Breast epithelium (tissue), 4 donors: ENCODE measurements around the gene SPSB1. TPM values are rescaled to one million over a fixed set of nuclear protein-coding genes. Genes with fewer than 3 reads are reported as not detected.

Experiments used
- DNase-seq, 2 donors: peaks; one replicate each; pipeline ENCODE4 v3.0.0-alpha.2; 2019; ENCODE audit warnings: low spot score in 2 of 2
- H3K27ac ChIP-seq, 2 donors: fragments of 200-600 bp; sonication (generic) in 1 of 2; one replicate each; pipeline ENCODE4 v1.5.1; 2016 to 2019; ENCODE audit warnings: mild to moderate bottlenecking in 1 of 2
- H3K27me3 ChIP-seq, 2 donors: fragments of 200-600 bp; sonication (generic) in 1 of 2; one replicate each; pipeline versions ENCODE4 v1.5.1 to v1.6.0; 2017 to 2019; ENCODE audit warnings: control low read depth in 1 of 2, mild to moderate bottlenecking in 1 of 2
- H3K36me3 ChIP-seq: fragments of 200-600 bp; one replicate; pipeline ENCODE4 v1.5.1; 2019
- H3K4me1 ChIP-seq, 2 donors: fragments of 200-600 bp; sonication (generic); one replicate each; pipeline ENCODE4 v1.5.1; 2016 to 2019; ENCODE audit warnings: control low read depth in 1 of 2
- H3K4me3 ChIP-seq, 3 donors: fragments of 200-600 bp; sonication (generic); 1 replicate in 2 of 3; 2 replicates in 1 of 3; pipeline ENCODE4 v1.5.1; 2016 to 2019; ENCODE audit warnings: mild to moderate bottlenecking in 3 of 3, moderate library complexity in 2 of 3
- H3K9me3 ChIP-seq, 2 donors: fragments of 200-600 bp; sonication (generic) in 1 of 2; one replicate each; pipeline ENCODE4 v1.5.1; 2016 to 2019; ENCODE audit warnings: control low read depth in 1 of 2
- POLR2A ChIP-seq: fragments of 450-650 bp; IDR thresholded peaks from one replicate; pipeline ENCODE4 v1.6.1; 2016; ENCODE audit warnings: antibody characterized with exemption, mild to moderate bottlenecking, moderate library complexity
- POLR2AphosphoS5 ChIP-seq, 3 donors: sonication (generic); formaldehyde crosslinking; IDR thresholded peaks; one replicate each; pipeline ENCODE4 v1.6.1; 2017; ENCODE audit warnings: antibody characterized with exemption in 3 of 3
- intact Hi-C: fragments of 100-400 bp; cut with DNase I; formaldehyde crosslinking; loops from one replicate; pipeline ENCODE4 v1.15.1; 2023; ENCODE audit warnings: low total_unique reads
- total RNA-seq, 3 donors: library from RNA; depleted of rRNA; stranded (reverse); fragments of >200 nt; gene quantifications; one replicate each; pipeline ENCODE4 v1.1.0, GENCODE V29; 2016
- TF ChIP-seq, protein P1 (sequence below), 3 donors: fragments of 450-650 bp; IDR thresholded peaks; one replicate each; pipeline ENCODE4 v1.5.1; 2016 to 2017; ENCODE audit warnings: antibody characterized with exemption in 3 of 3, mild to moderate bottlenecking in 3 of 3, moderate library complexity in 3 of 3

The SPSB1 gene
- total RNA-seq, 3 donors from 2014 or later = 30.6 to 52.5 (median 34.4) TPM

DNA sequence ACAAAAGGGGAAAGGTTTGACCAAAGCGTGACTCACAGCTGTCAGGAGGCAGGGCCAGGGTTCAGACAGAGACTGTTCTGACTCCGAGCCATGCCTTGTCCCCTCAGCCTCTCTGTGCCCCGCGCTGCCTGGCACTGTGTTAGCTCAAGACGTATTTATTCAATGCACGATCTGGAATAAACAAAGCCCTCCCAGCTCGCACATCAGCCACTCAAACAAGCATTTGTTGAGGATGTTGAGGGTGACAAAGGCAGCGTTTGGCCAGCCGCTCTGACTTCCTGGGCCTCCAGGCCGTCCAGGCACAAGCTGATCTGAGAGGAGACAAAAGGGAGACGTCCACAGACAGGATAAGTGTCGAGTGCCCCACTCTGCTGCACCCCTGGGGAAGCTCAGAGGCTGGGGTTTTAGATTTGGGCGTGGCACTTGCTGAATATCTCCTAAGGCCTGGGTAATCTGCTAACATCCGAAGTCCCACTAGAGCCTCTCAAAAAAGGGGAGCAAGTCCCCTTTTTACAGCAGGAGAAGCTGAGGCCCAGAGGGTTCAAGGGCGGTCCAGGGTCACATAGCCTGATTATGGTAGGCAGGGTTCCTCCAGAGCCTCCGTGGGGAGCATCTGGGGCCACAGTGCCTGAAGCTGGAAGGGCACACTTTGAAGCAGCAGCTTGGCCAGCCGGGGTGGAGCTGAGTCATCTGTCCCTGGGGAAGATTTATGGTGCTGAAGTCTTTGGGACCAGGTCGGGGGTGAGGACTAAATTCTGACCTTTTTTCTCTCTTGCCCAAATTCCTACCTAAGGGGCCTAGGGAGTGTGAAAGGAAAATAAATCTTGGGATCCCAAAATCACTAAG is 95.9 kb downstream of the SPSB1 start:
- TF ChIP-seq POLR2A = no peak
- TF ChIP-seq, protein P1, sequence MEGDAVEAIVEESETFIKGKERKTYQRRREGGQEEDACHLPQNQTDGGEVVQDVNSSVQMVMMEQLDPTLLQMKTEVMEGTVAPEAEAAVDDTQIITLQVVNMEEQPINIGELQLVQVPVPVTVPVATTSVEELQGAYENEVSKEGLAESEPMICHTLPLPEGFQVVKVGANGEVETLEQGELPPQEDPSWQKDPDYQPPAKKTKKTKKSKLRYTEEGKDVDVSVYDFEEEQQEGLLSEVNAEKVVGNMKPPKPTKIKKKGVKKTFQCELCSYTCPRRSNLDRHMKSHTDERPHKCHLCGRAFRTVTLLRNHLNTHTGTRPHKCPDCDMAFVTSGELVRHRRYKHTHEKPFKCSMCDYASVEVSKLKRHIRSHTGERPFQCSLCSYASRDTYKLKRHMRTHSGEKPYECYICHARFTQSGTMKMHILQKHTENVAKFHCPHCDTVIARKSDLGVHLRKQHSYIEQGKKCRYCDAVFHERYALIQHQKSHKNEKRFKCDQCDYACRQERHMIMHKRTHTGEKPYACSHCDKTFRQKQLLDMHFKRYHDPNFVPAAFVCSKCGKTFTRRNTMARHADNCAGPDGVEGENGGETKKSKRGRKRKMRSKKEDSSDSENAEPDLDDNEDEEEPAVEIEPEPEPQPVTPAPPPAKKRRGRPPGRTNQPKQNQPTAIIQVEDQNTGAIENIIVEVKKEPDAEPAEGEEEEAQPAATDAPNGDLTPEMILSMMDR (IDR thresholded peaks at IDR 0.05) = no peak
- TF ChIP-seq POLR2AphosphoS5 (IDR thresholded peaks at IDR 0.05) = no peak
- H3K27me3 ChIP-seq = no peaks in the 10 kb centered on the region
- no peak for DNase-seq
- no peaks in the 10 kb centered on the region for H3K36me3 ChIP-seq
- no peaks in the 10 kb centered on the region for H3K4me1 ChIP-seq
- intact Hi-C loops = no loop called here
- no peak overlapping the region for H3K4me3 ChIP-seq
- no peaks in the 10 kb centered on the region for H3K9me3 ChIP-seq
- H3K27ac ChIP-seq = no peak overlapping the region

DNA sequence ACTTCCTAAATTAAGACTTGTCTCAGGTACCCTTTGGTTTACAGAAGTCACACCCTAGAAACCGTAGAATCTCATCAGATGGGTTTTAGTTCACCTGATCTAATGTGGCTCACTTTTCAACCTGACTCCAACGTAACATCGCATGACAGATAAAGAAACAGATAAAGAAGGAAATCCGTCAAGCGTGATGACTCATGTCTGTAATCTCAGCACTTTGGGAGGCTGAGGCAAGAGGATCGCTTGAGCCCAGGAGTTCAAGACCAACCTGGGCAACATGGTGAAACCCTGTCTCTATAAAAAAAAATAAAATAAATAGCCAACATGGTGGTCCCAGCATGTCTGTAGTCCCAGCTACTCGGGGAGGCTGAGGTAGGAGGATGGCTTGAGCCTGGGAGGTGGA is 97.3 kb downstream of the SPSB1 start:
- Histone ChIP-seq H3K4me1 (no peaks in the 10 kb centered on the region), H3K27ac (no peak overlapping the region), H3K27me3 (no peaks in the 10 kb centered on the region), H3K9me3 (peaks cover 0 to 3% of the 10 kb centered on the region in 2 donors), H3K36me3 (no peaks in the 10 kb centered on the region), H3K4me3 (no peak overlapping the region)
- TF ChIP-seq POLR2AphosphoS5 (IDR thresholded peaks at IDR 0.05) (no peak), POLR2A (no peak)
- TF ChIP-seq, protein P1 (IDR thresholded peaks at IDR 0.05) = no peak
- DNase-seq = no peak
- intact Hi-C loops = no loop called here

DNA sequence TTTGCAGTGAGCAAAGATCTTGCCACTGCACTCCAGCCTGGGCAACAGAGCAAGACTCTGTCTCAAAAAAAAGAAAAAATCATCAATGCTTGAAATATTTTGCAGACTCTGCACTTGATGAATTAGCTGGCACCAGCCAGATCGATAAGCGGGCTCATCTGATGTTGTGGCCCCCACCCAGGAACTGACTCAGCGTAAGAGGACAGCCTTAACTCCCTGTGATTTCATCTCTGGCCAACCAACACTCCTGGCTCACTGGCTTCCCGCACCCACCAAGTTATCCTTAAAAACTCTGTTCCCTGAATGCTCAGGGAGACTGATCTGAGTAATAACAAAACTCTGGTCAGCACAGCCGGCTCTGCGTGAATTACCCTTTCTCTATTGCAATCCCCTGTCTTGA is 98.9 kb downstream of the SPSB1 start:
- Histone ChIP-seq H3K4me1 (no peaks in the 10 kb centered on the region), H3K36me3 (no peaks in the 10 kb centered on the region), H3K27ac (no peak overlapping the region), H3K27me3 (no peaks in the 10 kb centered on the region), H3K4me3 (no peak overlapping the region), H3K9me3 (peaks cover 0 to 4% of the 10 kb centered on the region in 2 donors)
- no peak for DNase-seq
- intact Hi-C loops = no loop called here
- no peak for TF ChIP-seq POLR2AphosphoS5 (IDR thresholded peaks at IDR 0.05)
- TF ChIP-seq, protein P1 (IDR thresholded peaks at IDR 0.05) = no peak
- TF ChIP-seq POLR2A = no peak

DNA sequence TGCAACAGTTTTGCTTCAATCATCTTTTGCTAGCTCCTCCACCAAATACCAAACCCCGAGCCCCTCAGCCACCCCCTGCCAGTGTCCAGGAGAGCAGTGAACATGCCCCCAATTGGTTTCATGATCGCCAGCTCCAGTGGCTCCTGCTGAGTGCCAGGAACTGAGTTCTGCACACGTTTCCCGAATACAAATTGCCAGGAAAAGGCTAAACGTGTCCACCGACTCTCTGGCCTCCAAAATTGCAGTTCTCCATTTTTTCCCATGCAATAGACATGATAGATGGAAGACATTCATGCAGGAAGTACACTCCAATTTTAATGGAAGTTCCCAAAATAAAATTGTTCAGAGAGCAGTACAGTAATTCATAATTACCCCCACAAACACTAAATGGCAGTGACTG is 101.3 kb downstream of the SPSB1 start:
- intact Hi-C loops = no loop called here
- TF ChIP-seq, protein P1 (IDR thresholded peaks at IDR 0.05) = no peak
- TF ChIP-seq POLR2A (no peak), POLR2AphosphoS5 (IDR thresholded peaks at IDR 0.05) (no peak)
- peaks cover 0 to 4% of the 10 kb centered on the region in 2 donors for H3K9me3 ChIP-seq
- H3K27me3 ChIP-seq = no peaks in the 10 kb centered on the region
- H3K4me3 ChIP-seq = no peak overlapping the region
- DNase-seq = no peak
- H3K27ac ChIP-seq = no peak overlapping the region
- no peaks in the 10 kb centered on the region for H3K36me3 ChIP-seq
- H3K4me1 ChIP-seq = no peaks in the 10 kb centered on the region

DNA sequence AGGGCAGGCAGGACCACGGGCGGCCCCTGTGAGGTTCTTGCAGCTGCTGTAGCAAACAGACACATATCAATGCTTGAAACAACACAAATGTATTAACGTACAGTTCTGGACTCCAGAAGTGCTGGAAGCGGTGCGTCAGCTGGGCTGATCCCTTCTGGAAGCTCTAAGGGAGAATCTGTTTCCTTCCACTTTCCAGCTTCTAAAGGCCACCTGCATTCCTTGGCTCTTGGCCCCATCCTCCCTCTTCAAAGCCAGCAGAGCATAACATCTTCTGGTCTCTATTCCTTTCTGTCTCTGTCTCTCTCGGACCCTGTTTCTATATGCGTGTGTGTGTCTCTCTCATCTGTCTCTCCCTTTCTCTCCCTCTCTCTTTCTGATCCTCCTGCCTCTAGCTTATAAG is 102.3 kb downstream of the SPSB1 start:
- Histone ChIP-seq H3K27me3 (no peaks in the 10 kb centered on the region), H3K4me3 (no peak overlapping the region), H3K9me3 (peaks cover 0 to 4% of the 10 kb centered on the region in 2 donors), H3K4me1 (no peaks in the 10 kb centered on the region), H3K36me3 (no peaks in the 10 kb centered on the region), H3K27ac (no peak overlapping the region)
- intact Hi-C loops = loop anchor here (5.0 kb wide), 1 partner anchor 1497 kb away; no protein-coding TSS in a partner anchor
- TF ChIP-seq POLR2AphosphoS5 (IDR thresholded peaks at IDR 0.05) (no peak), POLR2A (no peak)
- TF ChIP-seq, protein P1 (IDR thresholded peaks at IDR 0.05) = no peak
- DNase-seq = no peak
